Measurements from ENCODE around the gene ZSCAN21. TPM values are rescaled to one million over a fixed set of nuclear protein-coding genes. Genes with fewer than 3 reads are reported as not detected.
"Not testable (repeated sequence)": the region's sequence is repeated elsewhere in the genome, so short reads cannot be mapped to it uniquely, and the experiment has no call there.

The ZSCAN21 gene
- total RNA-seq, 2 experiments from 2014 or later, result 5.6 to 7.5 TPM

- Histone ChIP-seq H3K36me3 (ENCODE audit: insufficient read depth, low read length) (no peaks in the 10 kb centered on the region), H3K9me2 (ENCODE audit: insufficient read depth, low read length) (no peaks in the 10 kb centered on the region), H3K4me2 (ENCODE audit: low read length) (no peak overlapping the region), H3K9me3 (ENCODE audit: low read length) (no peaks in the 10 kb centered on the region), H4K20me1 (ENCODE audit: insufficient read depth, low read length) (no peaks in the 10 kb centered on the region), H2AFZ (ENCODE audit: low read length) (no peak overlapping the region), H3K27ac (ENCODE audit: low read depth, low read length, poor library complexity, severe bottlenecking) (no peak overlapping the region), H3K79me2 (ENCODE audit: insufficient read depth, low read depth, low read length) (peaks cover 3% of the 10 kb centered on the region; the same call in 1 of the 2 replicates), H3K4me1 (ENCODE audit: insufficient read depth, low read length, poor library complexity, severe bottlenecking) (peaks cover 11% of the 10 kb centered on the region), H3K4me3 (ENCODE audit: low read depth, low read length, poor library complexity, severe bottlenecking) (no peak overlapping the region)
- no peak for DNase-seq (ENCODE audit: low spot score)
- intact Hi-C loops (cut with micrococcal nuclease; ENCODE audit: unreplicated experiment), result no loop called here
- POLR2A ChIA-PET, result interaction anchor here (0.7 kb wide), 2 partner anchors 52 to 500 kb away, joined by 3 to 4 read pairs; no protein-coding TSS in a partner anchor
- CTCF ChIA-PET (ENCODE audit: unreplicated experiment), result no interaction called here
- BruUV-seq (replicated peaks), result no TSS peak
- TF ChIP-seq, protein P1, sequence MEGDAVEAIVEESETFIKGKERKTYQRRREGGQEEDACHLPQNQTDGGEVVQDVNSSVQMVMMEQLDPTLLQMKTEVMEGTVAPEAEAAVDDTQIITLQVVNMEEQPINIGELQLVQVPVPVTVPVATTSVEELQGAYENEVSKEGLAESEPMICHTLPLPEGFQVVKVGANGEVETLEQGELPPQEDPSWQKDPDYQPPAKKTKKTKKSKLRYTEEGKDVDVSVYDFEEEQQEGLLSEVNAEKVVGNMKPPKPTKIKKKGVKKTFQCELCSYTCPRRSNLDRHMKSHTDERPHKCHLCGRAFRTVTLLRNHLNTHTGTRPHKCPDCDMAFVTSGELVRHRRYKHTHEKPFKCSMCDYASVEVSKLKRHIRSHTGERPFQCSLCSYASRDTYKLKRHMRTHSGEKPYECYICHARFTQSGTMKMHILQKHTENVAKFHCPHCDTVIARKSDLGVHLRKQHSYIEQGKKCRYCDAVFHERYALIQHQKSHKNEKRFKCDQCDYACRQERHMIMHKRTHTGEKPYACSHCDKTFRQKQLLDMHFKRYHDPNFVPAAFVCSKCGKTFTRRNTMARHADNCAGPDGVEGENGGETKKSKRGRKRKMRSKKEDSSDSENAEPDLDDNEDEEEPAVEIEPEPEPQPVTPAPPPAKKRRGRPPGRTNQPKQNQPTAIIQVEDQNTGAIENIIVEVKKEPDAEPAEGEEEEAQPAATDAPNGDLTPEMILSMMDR (conservative IDR thresholded peaks at IDR 0.05; ENCODE audit: low read length), result no peak
- no peak for TF ChIP-seq EZH2phosphoT487 (IDR thresholded peaks at IDR 0.05; ENCODE audit: borderline replicate concordance, low read depth, low read length)
Observed at GRCh38 chr7:100010901-100011300, 38.7 kb upstream of the ZSCAN21 start.

DNA sequence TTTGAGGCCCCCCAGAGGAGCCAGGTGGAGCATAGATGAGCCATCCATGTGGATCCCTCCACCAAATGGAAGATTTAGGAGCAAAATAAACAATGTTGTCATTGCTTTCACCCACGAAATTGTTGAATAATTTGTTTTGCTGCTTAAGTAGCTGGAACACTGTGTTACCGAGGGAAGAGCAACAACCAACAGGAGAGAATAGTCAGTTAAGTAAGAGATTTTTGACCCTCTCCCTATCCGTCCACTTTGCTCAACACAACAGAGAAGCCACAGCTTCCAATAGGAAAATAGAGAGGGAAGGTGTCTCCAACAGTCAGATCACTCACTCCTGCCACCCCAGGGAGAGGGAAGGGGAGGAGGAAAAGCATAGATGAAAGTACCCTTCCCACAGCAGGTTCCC is 38.1 kb upstream of the ZSCAN21 start:
- H3K4me3 ChIP-seq (ENCODE audit: low read depth, low read length, poor library complexity, severe bottlenecking), result no peak overlapping the region
- BruUV-seq (replicated peaks), result no TSS peak
- H4K20me1 ChIP-seq (ENCODE audit: insufficient read depth, low read length), result peaks cover 5% of the 10 kb centered on the region; the same call in 1 of the 2 replicates
- no peaks in the 10 kb centered on the region for H3K36me3 ChIP-seq (ENCODE audit: insufficient read depth, low read length)
- intact Hi-C loops (cut with micrococcal nuclease; ENCODE audit: unreplicated experiment), result no loop called here
- POLR2A ChIA-PET, result interaction anchor here (0.6 to 0.7 kb wide), 3 partner anchors 51 to 172 kb away, joined by 3 to 4 read pairs (median 4); no protein-coding TSS in a partner anchor
- H2AFZ ChIP-seq (ENCODE audit: low read length), result no peak overlapping the region
- peaks cover 9% of the 10 kb centered on the region for H3K79me2 ChIP-seq (ENCODE audit: insufficient read depth, low read depth, low read length)
- TF ChIP-seq, protein P1 (conservative IDR thresholded peaks at IDR 0.05; ENCODE audit: low read length), result no peak
- no peak for TF ChIP-seq EZH2phosphoT487 (IDR thresholded peaks at IDR 0.05; ENCODE audit: borderline replicate concordance, low read depth, low read length)
- no peaks in the 10 kb centered on the region for H3K9me3 ChIP-seq (ENCODE audit: low read length)
- H3K4me2 ChIP-seq (ENCODE audit: low read length), result no peak overlapping the region
- peaks cover 15% of the 10 kb centered on the region for H3K4me1 ChIP-seq (ENCODE audit: insufficient read depth, low read length, poor library complexity, severe bottlenecking)
- H3K9me2 ChIP-seq (ENCODE audit: insufficient read depth, low read length), result no peaks in the 10 kb centered on the region
- H3K27ac ChIP-seq (ENCODE audit: low read depth, low read length, poor library complexity, severe bottlenecking), result no peak overlapping the region
- DNase-seq (ENCODE audit: low spot score), result no peak
- CTCF ChIA-PET (ENCODE audit: unreplicated experiment), result no interaction called here

DNA sequence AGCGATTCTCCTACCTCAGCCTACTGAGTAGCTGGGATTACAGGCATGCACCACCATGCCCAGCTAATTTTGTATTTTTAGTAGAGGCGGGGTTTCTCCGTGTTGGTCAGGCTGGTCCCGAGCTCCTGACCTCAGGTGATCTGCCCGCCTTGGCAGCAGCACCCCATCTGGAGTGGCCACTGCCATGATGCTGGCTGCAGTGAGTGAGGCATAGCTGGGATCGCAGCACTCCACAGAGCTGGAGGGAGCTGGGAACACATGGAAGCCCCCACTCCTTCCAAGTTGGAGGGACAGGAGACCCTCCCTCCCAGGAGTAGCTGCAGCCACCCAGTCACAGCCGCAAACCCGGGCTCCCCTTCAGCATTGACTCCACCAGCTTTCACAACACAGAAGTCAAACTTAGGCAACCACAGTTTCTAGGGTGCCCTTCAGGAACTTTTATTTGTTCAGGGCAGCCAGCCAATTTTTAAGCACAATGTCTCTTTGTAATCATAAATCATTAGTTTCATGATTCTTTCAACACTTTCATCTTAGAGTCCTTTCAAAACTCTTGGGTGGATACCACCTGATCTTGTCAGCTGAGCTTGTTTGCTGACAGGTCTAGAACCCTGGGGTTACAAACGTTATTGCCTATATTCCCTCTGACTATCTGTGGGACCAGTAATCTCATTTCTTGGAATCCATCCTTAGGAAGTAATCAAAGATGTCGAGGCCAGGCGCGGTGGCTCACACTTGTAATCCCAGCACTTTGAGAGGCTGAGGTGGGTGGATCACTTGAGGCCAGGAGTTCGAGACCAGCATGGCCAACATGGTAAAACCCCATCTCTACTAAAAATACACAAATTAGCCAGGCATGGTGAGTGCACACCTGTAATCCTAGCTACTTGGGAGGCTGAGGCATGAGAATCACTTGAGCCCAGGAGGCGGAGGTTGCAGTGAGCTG is 36.9 kb upstream of the ZSCAN21 start:
- H3K4me3 ChIP-seq (ENCODE audit: low read depth, low read length, poor library complexity, severe bottlenecking); intact Hi-C loops (cut with micrococcal nuclease; ENCODE audit: unreplicated experiment); CTCF ChIA-PET (ENCODE audit: unreplicated experiment); H3K9me2 ChIP-seq (ENCODE audit: insufficient read depth, low read length); H3K9me3 ChIP-seq (ENCODE audit: low read length); DNase-seq (ENCODE audit: low spot score); H3K4me2 ChIP-seq (ENCODE audit: low read length); H3K36me3 ChIP-seq (ENCODE audit: insufficient read depth, low read length); BruUV-seq (replicated peaks); H3K27ac ChIP-seq (ENCODE audit: low read depth, low read length, poor library complexity, severe bottlenecking): not testable (repeated sequence)
- peaks cover 20% of the 10 kb centered on the region for H3K4me1 ChIP-seq (ENCODE audit: insufficient read depth, low read length, poor library complexity, severe bottlenecking)
- H4K20me1 ChIP-seq (ENCODE audit: insufficient read depth, low read length), result peaks cover 13% of the 10 kb centered on the region; the same call in 1 of the 2 replicates
- POLR2A ChIA-PET, result interaction anchor here (0.6 kb wide), 1 partner anchor 70 kb away, joined by 5 read pairs; no protein-coding TSS in a partner anchor
- peak overlapping the region; percentile 64; the same call in 1 of the 2 replicates for H2AFZ ChIP-seq (ENCODE audit: low read length)
- H3K79me2 ChIP-seq (ENCODE audit: insufficient read depth, low read depth, low read length), result peaks cover 21% of the 10 kb centered on the region
